Measurements from ENCODE around the gene ZNF202.

The ZNF202 gene

DNA sequence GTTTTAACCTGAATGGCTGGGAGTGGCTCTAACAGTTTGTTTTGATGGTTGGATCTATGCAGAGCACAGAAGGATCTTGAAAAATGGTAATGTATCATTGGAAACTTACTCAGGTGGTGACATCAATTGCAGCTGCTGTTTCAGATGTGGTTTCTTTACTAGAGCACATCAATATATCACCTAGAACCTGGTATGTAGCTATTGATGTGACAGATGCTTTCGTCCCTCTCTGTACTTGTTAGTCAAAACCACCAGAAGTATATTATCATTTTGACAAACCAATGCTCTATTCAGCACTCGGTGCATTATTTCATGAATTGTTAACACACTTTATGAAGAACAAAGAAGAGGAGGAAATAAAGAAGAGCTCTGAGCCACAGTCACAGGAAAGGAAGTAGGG is 60.4 kb downstream of the ZNF202 start:
- no peak for DNase-seq

DNA sequence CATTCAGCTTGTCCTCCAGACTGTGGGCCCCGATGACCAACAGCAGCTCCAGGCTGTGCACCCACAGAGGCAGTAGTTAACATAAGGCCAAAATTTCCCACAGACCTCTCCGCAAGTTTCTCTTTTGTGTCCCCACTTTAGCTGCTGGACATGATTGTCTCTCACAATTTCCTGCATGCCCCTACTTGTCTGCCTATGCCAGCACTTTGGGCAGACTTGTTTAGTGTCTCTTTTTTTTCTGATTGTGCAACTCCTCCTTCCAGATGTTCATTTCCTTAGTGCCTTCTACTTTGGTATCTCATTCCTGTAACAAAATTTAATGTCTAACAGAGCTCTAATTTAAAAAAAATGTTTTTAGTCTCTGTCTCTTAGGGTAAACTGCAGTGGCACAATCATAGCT is 63.2 kb downstream of the ZNF202 start:
- no peak for DNase-seq

- no peak for DNase-seq
These were observed 64.0 kb downstream of the ZNF202 start for GRCh38 chr11:123677510-123677909.

DNA sequence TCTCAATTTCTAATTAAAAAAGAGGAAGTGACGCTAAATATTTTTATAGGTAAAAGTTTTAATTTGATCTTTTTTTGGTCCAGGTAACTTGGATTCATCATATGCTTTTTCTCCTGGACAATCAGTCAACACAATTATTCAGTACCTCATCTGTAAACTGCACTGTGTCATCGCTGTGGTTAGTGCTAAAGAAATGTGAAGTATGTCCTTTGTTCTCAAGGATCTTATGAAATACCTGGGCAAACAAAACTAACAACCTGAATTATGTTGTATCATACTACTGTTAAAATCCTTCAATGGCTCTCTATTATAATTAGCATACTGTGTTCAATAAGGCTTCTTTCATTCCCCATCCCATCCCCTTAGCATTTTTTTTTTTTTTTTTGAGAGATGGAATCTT is 67.2 kb downstream of the ZNF202 start:
- DNase-seq: no peak
